OCI-M2 (cell line): ENCODE data around the gene SLC6A6.
"Not testable (repeated sequence)": the region's sequence is repeated elsewhere in the genome, so short reads cannot be mapped to it uniquely, and the experiment has no call there.

Source experiments
- DNase-seq: peaks from one replicate; lab custom pipeline; 2025; ENCODE audit not compliant: unreplicated experiment; lab: John Stamatoyannopoulos, UW

SLC6A6 gene

DNA sequence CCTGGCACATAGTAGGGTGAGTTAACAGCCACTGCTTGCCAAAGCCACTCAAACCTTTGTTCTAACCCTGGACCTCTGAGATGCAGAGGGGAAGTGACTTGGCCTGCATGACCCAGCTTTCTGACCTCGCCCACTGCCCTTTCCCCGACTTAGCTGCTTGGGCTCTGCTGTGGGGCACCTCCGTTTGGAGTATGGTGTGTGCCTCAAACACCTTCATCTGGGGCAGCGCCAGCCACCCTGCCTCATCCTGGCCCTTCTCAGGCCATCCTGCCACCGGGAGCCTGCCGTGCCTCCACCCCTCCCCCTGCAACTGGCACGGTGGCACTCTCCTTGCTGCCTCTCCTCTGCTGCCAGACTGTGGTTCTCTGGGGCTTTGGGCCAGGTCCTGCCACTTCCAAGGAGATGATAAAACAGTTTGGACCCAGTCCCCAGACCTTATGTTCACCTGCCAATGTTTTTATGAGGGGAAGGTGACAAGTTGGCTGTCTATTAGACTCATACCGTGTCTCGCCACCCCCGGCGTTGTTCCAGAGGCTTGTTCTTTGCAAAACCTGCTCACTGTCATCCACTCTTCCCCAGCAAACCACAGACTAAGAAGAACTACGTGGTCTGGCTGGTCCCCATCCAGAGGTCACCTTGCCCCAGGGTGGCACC is 32.2 kb downstream of the SLC6A6 start:
- no peak for DNase-seq

DNA sequence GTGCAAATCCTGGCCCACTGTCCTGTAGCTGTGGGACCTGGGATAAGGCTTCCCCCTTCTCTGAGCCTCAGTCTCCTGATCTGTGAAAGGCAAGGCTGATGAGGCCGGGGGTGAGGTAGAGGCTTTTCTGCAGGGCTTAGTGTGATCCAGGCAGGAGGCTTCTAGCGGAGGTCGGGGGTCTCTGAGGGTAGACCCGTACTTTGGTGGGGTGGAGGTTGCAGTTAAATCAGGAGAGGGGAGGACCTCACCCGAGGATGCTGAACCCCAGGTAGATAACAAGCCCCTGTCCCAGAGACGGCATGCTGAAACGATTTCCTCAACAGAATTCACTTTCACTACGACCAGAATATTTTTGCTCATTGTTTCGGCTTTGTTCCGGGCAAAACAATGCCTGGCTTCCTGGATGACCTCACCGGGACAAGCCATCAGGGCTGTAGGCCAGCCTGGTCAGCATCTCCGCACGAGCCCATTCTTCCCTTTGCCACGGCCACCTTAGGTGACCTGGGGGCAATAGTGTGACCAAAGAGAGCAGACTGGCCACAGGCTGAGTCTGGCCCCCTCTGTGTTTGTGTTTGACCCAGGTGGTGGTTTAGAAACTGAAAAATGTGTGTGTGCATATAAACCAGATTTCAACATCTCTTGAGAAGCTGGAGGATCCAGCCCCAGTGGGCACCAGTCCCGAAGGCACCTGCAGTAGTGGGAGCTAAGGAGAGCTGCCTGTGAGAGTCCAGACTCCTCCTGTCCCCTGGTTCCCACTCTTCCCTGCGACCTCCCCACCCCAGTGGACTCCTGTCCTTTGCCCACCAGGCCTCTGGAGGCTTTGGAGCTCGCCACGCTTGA is 33.0 kb downstream of the SLC6A6 start:
- no peak for DNase-seq

DNA sequence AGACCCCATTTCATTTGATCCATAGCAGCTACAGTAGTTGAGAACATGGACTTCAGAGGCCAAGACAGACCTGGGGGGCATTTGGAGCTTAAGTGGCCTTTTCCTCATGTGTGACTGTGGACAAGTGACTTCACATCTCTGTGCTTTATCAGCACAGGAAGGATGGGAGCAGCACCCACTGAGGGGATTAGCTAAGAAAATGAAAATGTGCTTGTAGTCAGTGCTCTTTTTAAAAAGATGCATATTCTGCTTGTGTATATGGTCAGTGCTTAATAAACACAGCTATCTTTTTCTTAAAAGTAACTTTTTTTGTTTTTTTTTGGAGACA is 34.5 kb downstream of the SLC6A6 start:
- DNase-seq = no peak

DNA sequence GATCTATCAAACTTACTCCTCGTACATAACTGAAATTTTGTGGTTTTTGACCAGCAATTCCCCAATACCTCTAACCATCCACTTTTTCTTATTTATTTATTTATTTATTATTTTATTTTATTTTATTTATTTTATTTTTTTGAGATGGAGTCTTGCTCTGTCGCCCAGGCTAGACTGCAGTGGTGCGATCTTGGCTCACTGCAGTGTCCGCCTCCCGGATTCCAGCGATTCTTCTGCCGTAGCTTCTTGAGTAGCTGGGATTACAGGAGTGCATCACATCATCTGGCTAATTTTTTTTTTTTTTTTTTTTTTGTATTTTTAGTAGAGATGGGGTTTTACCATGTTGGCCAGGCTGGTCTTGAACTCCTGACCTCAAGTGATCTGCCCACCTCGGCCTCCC is 35.3 kb downstream of the SLC6A6 start:
- not testable (repeated sequence) for DNase-seq

DNA sequence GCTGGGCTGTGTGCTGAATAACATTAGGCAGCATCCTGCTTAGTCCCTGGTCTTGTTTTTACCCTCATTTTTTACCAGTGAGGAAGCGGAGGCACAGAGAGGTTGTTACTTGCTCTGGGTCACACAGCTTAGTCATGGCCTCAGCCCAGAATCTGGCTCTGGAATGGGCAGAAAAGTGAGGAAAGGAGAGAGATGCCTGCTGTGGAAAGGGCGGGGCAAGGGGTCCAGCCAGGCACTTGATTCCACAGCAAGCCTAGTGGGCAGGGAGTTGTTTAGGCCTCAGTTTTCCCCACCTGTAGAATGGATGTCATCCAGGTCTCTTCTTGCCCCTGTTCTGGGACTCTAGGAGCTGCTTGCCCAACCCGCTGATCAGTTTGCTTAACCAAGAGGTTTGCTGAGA is 35.9 kb downstream of the SLC6A6 start:
- DNase-seq = no peak

DNA sequence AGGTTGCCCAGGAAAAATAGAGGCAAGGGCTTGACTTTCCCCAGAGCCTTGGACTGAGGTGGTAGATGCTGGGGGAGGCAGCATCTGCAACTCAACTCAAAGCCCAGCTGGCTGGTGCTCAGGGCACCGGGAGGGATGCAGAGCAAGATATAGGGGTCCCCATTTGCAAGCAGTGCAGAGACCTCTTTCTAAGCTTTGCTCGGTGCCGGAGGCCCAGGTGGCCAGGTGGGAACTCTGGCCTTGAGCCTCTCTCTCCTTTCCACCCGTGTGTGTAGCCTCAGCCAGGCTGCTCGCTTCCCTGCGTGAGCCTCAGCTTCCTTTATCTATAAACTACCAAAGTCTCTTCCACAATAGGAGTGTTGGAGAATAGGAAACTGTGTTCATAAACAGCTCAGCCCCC is 36.5 kb downstream of the SLC6A6 start:
- no peak for DNase-seq

DNA sequence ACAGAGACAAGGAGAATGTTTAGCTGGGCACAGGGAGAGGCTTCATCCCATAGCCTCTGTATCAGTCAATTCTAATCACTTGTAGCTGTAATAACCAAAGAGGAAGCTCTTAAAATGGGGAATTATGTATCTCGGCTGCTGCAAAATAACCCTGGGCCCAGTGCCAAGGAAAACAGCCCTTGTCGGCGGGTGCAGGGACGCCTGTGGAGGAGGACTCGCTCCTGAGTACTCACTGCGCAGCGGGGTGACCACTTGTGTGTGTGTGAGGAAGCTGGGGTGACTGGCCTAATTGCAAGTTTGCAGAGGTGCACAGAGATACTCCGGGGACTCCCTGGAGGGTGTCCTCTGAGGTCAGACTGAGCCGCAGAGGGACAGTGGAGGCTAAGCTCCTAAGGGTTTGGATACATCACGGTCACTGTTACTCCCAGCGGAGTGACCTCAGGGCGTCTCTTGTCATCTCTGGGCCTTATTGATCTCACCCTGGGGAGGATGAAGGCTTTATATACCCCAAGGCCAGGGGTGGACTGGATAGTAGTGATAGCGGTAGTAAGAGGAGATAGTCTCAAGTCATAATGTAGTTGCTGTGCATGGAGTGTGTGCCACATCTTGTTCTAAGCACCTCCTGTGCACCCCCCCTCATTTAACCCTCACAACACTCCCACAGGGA is 37.2 kb downstream of the SLC6A6 start:
- no peak for DNase-seq

DNA sequence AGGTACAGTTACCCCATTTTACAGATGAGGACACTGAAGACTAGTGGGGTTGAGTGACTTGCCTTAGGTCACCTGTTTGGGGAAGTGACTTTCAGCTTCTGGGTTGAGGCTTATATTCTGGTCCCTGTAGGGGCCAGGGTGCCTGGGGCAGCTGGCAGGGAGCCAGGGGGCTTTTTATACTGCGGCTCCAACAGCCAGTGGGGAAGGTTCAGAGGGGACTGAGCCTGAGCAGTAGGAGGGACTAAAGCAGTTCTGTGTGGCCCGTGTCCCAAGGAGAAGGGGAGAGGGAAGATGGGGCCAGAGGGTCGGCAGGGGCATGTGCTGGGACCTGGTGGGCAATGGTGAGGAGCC is 37.7 kb downstream of the SLC6A6 start:
- DNase-seq = no peak

DNA sequence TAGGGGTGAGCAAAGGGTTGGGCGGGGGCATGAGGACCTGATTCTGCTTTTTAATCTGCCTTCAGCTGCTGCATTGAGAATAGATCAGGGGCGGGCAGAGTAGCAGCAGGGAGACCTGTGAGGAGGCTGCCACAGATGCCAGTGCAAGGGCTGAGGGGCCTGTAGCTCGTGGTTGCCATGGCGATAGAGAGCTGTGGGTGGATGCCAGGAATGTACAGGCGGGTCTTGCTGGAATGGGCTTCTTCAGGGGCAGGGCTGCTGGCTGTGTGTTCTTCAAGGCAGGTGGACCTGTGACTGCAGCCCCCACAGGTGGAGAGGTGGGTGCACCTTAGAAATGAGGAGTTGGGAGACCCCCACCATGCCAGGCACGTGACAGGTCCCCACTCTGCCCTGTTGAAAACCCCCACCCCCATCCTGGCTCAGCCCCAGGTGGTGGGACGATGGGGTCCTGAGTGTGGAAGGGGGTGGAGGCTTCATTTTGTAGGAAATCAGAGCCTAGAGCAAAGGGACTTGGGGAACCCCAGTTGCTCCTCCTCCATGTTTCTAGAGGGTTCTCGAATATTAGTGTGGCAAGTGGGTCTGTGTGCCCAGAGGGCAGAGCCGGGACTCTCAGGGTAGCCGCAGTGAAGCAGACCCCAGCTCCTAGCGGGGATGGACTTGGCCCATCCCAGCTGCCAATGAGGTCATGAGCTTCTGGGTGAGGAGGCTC is 38.3 kb downstream of the SLC6A6 start:
- no peak for DNase-seq

DNA sequence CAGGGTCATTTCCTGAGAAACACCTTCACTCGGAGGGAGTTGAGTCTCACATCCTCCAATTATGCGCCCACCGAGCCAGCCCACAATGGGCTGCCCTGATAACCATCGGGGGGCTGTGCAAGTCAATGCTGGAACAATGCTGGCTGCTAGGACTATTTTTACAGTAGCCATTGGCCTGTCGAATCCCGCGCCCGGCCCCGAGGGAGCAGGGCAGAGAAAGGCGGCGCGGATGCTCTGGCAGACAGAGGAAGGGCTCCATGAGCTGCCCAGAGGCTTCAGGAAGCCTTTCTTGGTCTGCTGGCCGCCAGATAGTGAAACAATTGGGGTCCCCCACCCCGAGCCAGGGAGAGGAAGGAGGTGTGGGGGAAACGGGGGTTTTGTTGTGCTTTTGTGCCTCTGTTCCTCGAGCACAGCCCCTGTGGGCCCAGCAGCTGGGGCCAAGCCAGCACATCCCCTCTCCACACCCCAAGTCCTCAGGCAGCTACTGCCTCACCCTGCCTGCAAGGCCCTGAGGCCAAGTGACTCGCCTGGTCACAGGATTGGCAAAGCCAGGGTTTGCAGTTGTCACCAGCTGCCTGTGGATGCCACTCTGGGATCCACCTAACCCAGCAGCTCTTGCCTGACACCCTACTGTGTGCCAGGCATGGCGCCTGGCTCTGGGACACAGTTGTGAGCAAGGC is 39.0 kb downstream of the SLC6A6 start:
- no peak for DNase-seq

DNA sequence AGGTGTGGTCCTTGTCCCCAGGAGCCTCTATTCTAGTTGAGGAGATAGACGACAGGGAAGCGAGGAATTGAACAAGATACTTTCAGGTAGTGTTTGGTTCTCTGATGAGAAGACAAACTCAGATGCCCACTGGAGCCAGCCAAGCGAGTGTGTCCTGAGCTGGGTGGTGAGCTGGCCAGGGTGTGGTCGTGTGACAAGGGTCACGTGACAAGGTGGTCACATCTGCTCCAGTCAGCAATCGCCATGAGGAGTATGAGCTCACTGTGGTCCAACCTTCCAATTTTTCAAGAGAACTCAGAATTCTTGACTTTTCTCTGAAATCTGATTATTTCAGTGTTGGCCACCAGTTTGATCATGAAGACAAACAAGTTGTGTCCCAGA is 39.5 kb downstream of the SLC6A6 start:
- no peak for DNase-seq

DNA sequence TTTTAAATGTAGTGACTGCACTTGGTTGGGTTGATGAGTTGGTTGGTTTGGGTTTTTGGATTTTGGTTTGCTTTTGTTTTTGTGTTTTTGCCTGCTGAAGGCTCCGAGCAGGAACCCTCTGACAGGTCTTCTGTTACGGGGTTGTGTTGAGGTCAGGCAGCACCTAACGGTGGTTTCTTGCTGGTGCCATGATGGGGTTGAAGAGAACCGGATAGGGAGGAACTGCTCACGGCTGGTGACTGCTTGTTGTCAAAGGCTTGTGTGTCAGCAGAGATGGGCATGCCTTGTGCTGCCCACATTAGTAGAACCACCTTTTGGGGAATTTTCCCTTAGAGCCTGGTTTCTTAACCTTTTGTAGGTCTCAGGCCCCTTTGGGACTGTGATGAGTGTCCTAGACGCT is 42.0 kb downstream of the SLC6A6 start:
- DNase-seq = no peak

DNA sequence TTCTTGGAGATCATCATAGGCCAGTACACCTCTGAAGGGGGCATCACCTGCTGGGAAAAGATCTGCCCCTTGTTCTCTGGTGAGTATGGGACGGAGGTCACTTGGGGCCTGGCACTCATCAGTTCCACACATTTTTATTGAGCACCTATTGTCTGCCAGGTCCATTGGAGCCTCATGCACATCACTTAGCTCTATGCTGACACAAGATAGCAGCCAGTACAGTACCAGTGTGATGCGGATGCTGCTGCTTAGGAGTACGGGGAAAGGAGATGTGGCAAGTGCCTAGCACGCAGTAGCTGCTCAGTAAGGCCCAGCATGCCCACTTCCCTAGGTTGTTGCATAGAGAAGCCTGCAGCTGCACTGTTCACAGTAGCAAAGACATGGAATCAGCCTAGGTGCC is 43.4 kb downstream of the SLC6A6 start:
- no peak for DNase-seq

DNA sequence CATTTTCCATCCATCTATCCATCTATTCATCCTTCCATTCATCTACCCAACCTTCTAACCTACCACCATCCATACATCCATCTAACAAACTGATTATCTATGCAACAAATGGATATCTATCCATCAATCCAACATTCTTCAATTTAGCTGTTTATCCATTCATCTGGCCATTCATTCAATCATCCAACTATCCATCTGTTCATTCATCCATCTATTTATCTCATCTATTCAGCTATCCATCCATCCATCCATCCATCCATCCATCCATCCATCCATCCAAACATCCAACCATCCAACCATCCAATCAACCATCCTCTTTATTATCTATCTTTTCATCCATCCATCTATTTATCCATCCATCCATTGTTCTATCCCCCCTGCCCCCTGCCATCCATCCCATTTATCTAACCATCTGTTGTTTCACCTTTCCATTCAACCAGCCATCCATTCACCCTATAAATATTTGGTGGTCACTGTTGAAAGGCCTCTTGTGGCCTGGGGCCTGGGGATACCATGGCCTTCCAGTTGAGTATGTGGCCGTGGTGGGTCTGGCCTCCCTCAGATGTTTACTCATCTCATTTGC is 44.7 kb downstream of the SLC6A6 start:
- no peak for DNase-seq

DNA sequence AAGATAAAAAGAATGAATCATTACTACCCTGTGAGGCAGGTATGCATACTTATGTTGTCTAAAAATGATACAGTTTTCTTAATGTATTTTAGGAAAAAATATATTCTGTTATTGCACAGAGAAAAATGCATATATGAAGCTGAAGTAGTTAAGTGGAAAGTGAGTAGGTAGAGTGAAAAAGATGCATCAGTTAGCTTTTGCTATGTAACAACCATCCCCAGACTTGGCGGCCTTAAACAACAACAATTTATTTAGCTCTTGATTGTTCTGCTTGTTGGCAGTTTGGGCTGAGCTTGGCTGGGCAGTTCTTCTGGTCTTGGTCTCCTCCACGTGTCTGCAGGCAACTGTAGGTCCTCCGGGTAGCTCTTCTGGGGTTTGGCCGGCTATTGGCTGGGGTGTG is 45.7 kb downstream of the SLC6A6 start:
- DNase-seq = no peak

DNA sequence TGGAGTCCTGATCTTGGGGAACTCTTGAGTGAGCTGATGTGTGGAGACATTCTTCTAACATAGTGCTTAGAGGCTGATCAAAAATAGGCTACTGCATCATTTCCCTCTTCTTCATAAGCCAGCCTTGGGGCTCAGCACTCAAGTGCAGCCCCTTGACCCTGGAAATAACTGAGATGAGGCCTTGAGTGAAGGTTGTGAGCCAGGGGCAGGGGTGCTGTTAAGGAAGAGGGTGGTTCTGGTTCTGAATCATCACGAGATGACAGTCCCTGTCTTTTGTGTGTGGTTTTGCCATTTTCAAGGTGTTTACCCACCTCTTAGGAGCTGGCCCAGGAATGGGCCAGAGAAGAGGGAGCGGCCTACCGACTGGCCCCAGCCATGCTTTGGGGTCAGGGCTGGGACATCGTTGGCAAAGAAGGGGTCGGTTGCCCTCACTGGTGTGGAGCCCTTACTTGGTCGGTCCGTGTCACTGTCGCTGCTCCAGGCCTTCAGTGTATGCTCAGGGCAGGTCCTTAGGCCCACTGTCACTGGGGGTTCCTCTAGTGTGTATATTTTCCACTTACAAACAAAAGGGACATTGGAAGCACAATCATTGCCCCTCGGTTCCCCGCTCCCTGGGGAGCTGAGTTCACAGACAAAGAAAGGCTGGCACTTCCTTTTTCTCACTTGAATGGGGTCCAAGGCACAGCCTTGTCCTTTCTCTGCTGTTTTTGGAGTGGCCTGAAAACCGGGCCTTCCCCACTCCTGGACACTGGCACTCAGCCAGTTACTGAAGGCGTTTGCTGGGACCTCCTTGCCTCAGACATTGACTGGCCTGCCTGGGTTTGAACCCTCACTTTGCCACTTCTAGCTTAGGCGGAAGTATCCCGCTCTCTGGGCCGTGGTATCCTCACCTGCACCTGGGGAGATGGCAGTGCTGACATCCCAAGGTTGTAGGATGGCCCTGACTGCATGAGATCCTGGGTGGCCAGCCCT is 46.6 kb downstream of the SLC6A6 start:
- no peak for DNase-seq

DNA sequence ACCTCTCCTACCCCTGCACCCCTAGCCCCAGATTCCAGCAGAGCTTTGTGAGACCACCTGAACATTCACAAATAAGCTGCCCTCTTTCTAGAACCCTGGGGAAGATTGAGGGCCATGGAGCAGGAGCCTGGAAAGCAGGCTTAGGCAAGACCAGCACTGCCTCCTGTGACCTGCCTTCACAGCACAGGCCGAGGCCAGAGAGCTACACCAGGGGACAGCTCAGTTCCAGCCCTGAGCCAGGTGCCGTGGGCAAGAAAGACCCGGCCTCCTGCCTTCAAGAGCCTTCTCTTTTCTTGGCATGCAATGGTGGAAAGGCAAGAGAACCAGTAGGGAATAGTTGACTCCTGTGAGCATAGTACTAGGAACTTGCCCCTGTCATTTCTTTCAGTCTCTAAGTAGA is 48.1 kb downstream of the SLC6A6 start:
- no peak for DNase-seq

DNA sequence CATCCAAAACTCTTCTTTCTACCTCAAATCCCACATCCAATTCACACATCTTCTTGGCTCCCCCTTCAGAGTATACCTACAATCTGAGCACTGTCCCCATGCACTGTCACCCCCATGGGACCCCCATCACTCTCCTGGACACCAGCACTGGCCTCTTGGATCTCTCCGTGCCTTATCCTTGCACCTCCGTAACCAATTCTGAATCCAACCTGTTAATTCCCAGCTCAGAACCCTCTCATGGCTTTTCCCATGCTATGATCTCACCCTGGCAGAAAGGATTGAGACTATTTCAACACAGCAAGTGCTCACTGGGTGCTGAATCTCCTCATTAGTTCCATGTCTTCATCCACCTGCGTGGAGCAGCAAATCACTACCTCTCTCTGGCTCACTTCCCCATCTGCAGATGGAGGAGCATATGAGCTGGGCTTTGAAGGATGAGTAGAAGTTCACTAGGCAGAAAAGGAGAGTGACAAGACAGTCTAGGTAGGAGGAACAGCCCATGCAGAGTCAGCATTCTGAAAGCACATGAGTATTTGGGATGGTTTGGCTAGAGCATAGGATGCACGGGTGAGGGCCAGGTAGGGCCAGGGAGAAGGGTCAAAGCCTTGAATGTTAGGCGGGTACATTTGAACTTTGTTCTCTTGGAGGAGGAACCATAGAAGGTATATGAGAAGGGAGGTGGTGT is 48.7 kb downstream of the SLC6A6 start:
- no peak for DNase-seq
